ENCODE data around the gene LUC7L3. TPM values are rescaled to one million over a fixed set of nuclear protein-coding genes. Genes with fewer than 3 reads are reported as not detected.

The LUC7L3 gene
- total RNA-seq, 1 experiment from 2014 or later: 184 TPM

GRCh38 chr17:50785126-50785525 is 65.7 kb downstream of the LUC7L3 start:
- no peak for DNase-seq (ENCODE audit: low read depth, low spot score)
- ATAC-seq: no peak

More at GRCh38 chr17:50785126-50785525, 65.7 kb downstream of the LUC7L3 start:
- Histone ChIP-seq H4K20me1 (ENCODE audit: insufficient read depth) (no peaks in the 10 kb centered on the region), H3K9me3 (ENCODE audit: control insufficient read depth in 1 of 2, insufficient read depth in 1 of 2, low read depth in 1 of 2, low read length in 2 of 2) (no peaks in the 10 kb centered on the region), H3K27ac (ENCODE audit: low read depth, low read length) (no peak overlapping the region), H3K36me3 (ENCODE audit: control insufficient read depth in 1 of 2, insufficient read depth in 2 of 2, low read length in 2 of 2) (no peaks in the 10 kb centered on the region), H3K4me1 (ENCODE audit: control insufficient read depth in 1 of 2, insufficient read depth in 2 of 2, low read length in 2 of 2) (peaks cover 0 to 9% of the 10 kb centered on the region in 2 experiments; a peak in 2 of 4 replicates), H3K4me2 (ENCODE audit: low read length) (no peak overlapping the region), H3K9ac (ENCODE audit: low read length) (no peak overlapping the region), H3K27me3 (ENCODE audit: insufficient read depth, low read length) (no peaks in the 10 kb centered on the region), H3K79me2 (ENCODE audit: insufficient read depth, low read length) (no peaks in the 10 kb centered on the region), H2AFZ (ENCODE audit: low read depth, low read length, poor library complexity, severe bottlenecking) (no peak overlapping the region), H3K9me2 (ENCODE audit: insufficient read depth) (no peaks in the 10 kb centered on the region), H3K4me3 (replicated peaks in 1 of 2; ENCODE audit: low read depth in 1 of 2, low read length in 2 of 2) (no peak overlapping the region)
- POLR2A ChIA-PET: interaction anchor here (0.6 to 1.6 kb wide), 2 partner anchors 57 to 398 kb away, joined by 4 to 5 read pairs; no protein-coding TSS in a partner anchor
- no TSS peak for BruUV-seq (replicated peaks)
- TF ChIP-seq, protein P1, sequence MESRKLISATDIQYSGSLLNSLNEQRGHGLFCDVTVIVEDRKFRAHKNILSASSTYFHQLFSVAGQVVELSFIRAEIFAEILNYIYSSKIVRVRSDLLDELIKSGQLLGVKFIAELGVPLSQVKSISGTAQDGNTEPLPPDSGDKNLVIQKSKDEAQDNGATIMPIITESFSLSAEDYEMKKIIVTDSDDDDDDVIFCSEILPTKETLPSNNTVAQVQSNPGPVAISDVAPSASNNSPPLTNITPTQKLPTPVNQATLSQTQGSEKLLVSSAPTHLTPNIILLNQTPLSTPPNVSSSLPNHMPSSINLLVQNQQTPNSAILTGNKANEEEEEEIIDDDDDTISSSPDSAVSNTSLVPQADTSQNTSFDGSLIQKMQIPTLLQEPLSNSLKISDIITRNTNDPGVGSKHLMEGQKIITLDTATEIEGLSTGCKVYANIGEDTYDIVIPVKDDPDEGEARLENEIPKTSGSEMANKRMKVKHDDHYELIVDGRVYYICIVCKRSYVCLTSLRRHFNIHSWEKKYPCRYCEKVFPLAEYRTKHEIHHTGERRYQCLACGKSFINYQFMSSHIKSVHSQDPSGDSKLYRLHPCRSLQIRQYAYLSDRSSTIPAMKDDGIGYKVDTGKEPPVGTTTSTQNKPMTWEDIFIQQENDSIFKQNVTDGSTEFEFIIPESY (IDR thresholded peaks at IDR 0.05; ENCODE audit: extremely low read depth, insufficient replicate concordance, low read length): no peak
- TF ChIP-seq ZNF274 (IDR thresholded peaks at IDR 0.05; ENCODE audit: low read depth, low read length) (no peak), CEBPB (IDR thresholded peaks at IDR 0.05; ENCODE audit: low read depth) (no peak), SIN3A (IDR thresholded peaks at IDR 0.05; ENCODE audit: low read depth) (no peak), SRF (IDR thresholded peaks at IDR 0.05; ENCODE audit: low read depth) (no peak), POLR2AphosphoS5 (IDR thresholded peaks at IDR 0.05; ENCODE audit: low read depth, low read length) (no peak), YY1 (IDR thresholded peaks at IDR 0.05; ENCODE audit: extremely low read depth, insufficient replicate concordance, low read depth, low read length) (no peak), SP1 (IDR thresholded peaks at IDR 0.05; ENCODE audit: low read depth) (no peak), ATF3 (IDR thresholded peaks at IDR 0.05) (no peak), ZFX (IDR thresholded peaks at IDR 0.05) (no peak), EGR1 (IDR thresholded peaks at IDR 0.05; ENCODE audit: low read depth) (no peak), FOSL1 (IDR thresholded peaks at IDR 0.05; ENCODE audit: low read depth) (no peak), ELF1 (IDR thresholded peaks at IDR 0.05; ENCODE audit: borderline replicate concordance, low read depth) (no peak), REST (IDR thresholded peaks at IDR 0.05; ENCODE audit: low read depth) (no peak)
- RAD21 ChIA-PET (ENCODE audit: low non-redundant PET in 1 of 2, low total read pairs in 2 of 2, uncharacterized antibody in 2 of 2, unreplicated experiment in 2 of 2): interaction anchor here in 1 of 2 experiments (2.8 kb wide), 1 partner anchor 57 kb away, joined by 19 read pairs; no protein-coding TSS in a partner anchor
- intact Hi-C loops (cut with micrococcal nuclease): no loop called here
- CTCF ChIA-PET: interaction anchor here (1.7 to 5.6 kb wide), 2 partner anchors 57 to 368 kb away, joined by 5 to 127 read pairs; partner anchors contain the start of gene NME1
